Keratinocyte (primary cell): Measurements from ENCODE around the gene IL19. TPM values are rescaled to one million over a fixed set of nuclear protein-coding genes. Genes with fewer than 3 reads are reported as not detected.

Experiments used
- DNase-seq: peaks from one replicate; pipeline ENCODE4 v3.0.0-alpha.2; 2011; ENCODE audit warnings: low read depth, missing footprints, low spot score
- FAIRE-seq: peaks from 2 replicates; lab custom pipeline; 2011; peaks lifted over from hg19 to GRCh38; lab: Jason Lieb, UNC
- H2AFZ ChIP-seq: 2 replicates; pipeline ENCODE4 v1.6.0; 2012; ENCODE audit warnings: low read length, control low read depth, inconsistent platforms; ENCODE audit not compliant: control insufficient read depth
- H3K27ac ChIP-seq: 2 replicates; pipeline ENCODE4 v1.5.1; 2011; ENCODE audit warnings: low read length; ENCODE audit not compliant: control insufficient read depth, insufficient read depth
- H3K27me3 ChIP-seq: 3 replicates; pipeline ENCODE4 v1.6.0; 2011; ENCODE audit warnings: low read length; ENCODE audit not compliant: control insufficient read depth, insufficient read depth; ENCODE audit errors: extremely low read depth
- H3K36me3 ChIP-seq, 2 experiments: 2 replicates in 1 of 2; 3 replicates in 1 of 2; pipeline ENCODE4 v1.5.1; 2011; ENCODE audit warnings: low read length in 2 of 2, mild to moderate bottlenecking in 1 of 2; ENCODE audit not compliant: control insufficient read depth in 2 of 2, insufficient read depth in 2 of 2; ENCODE audit errors: extremely low read depth in 1 of 2
- H3K4me1 ChIP-seq: 3 replicates; pipeline ENCODE4 v1.5.1; 2011; ENCODE audit warnings: low read length; ENCODE audit not compliant: control insufficient read depth, insufficient read depth; ENCODE audit errors: extremely low read depth
- H3K4me2 ChIP-seq: 3 replicates; pipeline ENCODE4 v1.6.0; 2011; ENCODE audit warnings: low read depth, low read length; ENCODE audit not compliant: control insufficient read depth, insufficient read depth; ENCODE audit errors: extremely low read depth
- H3K4me3 ChIP-seq, 3 experiments: fragments of 200-600 bp in 1 of 3; sonication (generic) in 1 of 3; 2 replicates in 2 of 3; 3 replicates in 1 of 3; pipeline ENCODE4 v1.5.1; 2011 to 2016; ENCODE audit warnings: low read length in 3 of 3, mild to moderate bottlenecking in 3 of 3, control low read depth in 2 of 3, inconsistent platforms in 1 of 3, low read depth in 1 of 3, mixed read lengths in 1 of 3, mixed run types in 1 of 3, moderate library complexity in 1 of 3; ENCODE audit not compliant: control insufficient read depth in 2 of 3, insufficient read depth in 2 of 3; ENCODE audit errors: extremely low read depth in 1 of 3
- H3K79me2 ChIP-seq: 2 replicates; pipeline ENCODE4 v1.6.0; 2012; ENCODE audit warnings: low read length; ENCODE audit not compliant: control insufficient read depth, insufficient read depth
- H3K9ac ChIP-seq: 3 replicates; pipeline ENCODE4 v1.6.0; 2011; ENCODE audit warnings: low read length; ENCODE audit not compliant: control insufficient read depth, insufficient read depth; ENCODE audit errors: extremely low read depth
- H3K9me1 ChIP-seq: 3 replicates; pipeline ENCODE4 v1.6.0; 2011; ENCODE audit warnings: low read length; ENCODE audit not compliant: control insufficient read depth, insufficient read depth; ENCODE audit errors: extremely low read depth
- H3K9me3 ChIP-seq: 2 replicates; pipeline ENCODE4 v1.5.1; 2012; ENCODE audit warnings: low read depth, low read length; ENCODE audit not compliant: control insufficient read depth
- H4K20me1 ChIP-seq: 3 replicates; pipeline ENCODE4 v1.6.0; 2011; ENCODE audit warnings: low read length; ENCODE audit not compliant: control insufficient read depth, insufficient read depth; ENCODE audit errors: extremely low read depth
- CTCF ChIP-seq, 3 experiments: IDR thresholded peaks in 1 of 3; conservative IDR thresholded peaks in 1 of 3; optimal IDR thresholded peaks in 1 of 3; 2 replicates in 2 of 3; 3 replicates in 1 of 3; pipeline versions ENCODE3 to v1.5.1; 2011; ENCODE audit warnings: low read length in 3 of 3, mild to moderate bottlenecking in 3 of 3, moderate library complexity in 2 of 3, control low read depth in 1 of 3, inconsistent platforms in 1 of 3; ENCODE audit not compliant: insufficient read depth in 2 of 3; ENCODE audit errors: extremely low read depth in 1 of 3
- EZH2 ChIP-seq: IDR thresholded peaks from one replicate; pipeline ENCODE4 v1.6.1; 2012; ENCODE audit warnings: inconsistent platforms, mild to moderate bottlenecking, low read length, moderate library complexity
- dilution Hi-C: fragments of 300-500 bp; cut with MboI; formaldehyde crosslinking; loops from one replicate; pipeline ENCODE4 v1.7.0; 2020; ENCODE audit warnings: low sequenced_read_pairs; ENCODE audit not compliant: extremely low pct_ligation_motif_present
- polyA plus RNA-seq, 5 experiments: library from polyadenylated mRNA; depleted of rRNA in 3 of 5; stranded (reverse) in 3 of 5; stranded (forward) in 1 of 5; unstranded in 1 of 5; fragments of >200 nt; gene quantifications; 1 replicate in 1 of 5; 2 replicates in 3 of 5; 3 replicates in 1 of 5; pipeline versions ENCODE4 v1.2.1 to v1.2.3, GENCODE V29; 2011 to 2012; ENCODE audit warnings: missing spikeins in 2 of 5, low read depth in 1 of 5, low replicate concordance in 1 of 5

IL19 gene
- polyA plus RNA-seq, 1 donor (not counting 4 experiments of a cell fraction or from before 2014, with no cell fraction given), result not detected

- Histone ChIP-seq H3K4me1 (peaks cover 29% of the 10 kb centered on the region), H3K9me3 (no peaks in the 10 kb centered on the region), H4K20me1 (no peaks in the 10 kb centered on the region), H3K79me2 (no peaks in the 10 kb centered on the region), H3K9ac (no peak overlapping the region), H3K4me3 (no peak overlapping the region), H3K36me3 (no peaks in the 10 kb centered on the region), H3K27me3 (no peaks in the 10 kb centered on the region), H2AFZ (no peak overlapping the region), H3K9me1 (no peaks in the 10 kb centered on the region), H3K27ac (no peak overlapping the region), H3K4me2 (no peak overlapping the region)
- dilution Hi-C loops, result no loop called here
- FAIRE-seq (no peak), DNase-seq (no peak)
- TF ChIP-seq EZH2 (no peak), CTCF (optimal IDR thresholded peaks at IDR 0.05 in 1 of 3, IDR thresholded peaks at IDR 0.05 in 1 of 3, conservative IDR thresholded peaks at IDR 0.05 in 1 of 3; ENCODE audit: extremely low read depth in 1 of 3, insufficient read depth in 2 of 3, low read length in 3 of 3) (no peak)
Measured at GRCh38 chr1:206883876-206884275, 113.3 kb downstream of the IL19 start.

DNA sequence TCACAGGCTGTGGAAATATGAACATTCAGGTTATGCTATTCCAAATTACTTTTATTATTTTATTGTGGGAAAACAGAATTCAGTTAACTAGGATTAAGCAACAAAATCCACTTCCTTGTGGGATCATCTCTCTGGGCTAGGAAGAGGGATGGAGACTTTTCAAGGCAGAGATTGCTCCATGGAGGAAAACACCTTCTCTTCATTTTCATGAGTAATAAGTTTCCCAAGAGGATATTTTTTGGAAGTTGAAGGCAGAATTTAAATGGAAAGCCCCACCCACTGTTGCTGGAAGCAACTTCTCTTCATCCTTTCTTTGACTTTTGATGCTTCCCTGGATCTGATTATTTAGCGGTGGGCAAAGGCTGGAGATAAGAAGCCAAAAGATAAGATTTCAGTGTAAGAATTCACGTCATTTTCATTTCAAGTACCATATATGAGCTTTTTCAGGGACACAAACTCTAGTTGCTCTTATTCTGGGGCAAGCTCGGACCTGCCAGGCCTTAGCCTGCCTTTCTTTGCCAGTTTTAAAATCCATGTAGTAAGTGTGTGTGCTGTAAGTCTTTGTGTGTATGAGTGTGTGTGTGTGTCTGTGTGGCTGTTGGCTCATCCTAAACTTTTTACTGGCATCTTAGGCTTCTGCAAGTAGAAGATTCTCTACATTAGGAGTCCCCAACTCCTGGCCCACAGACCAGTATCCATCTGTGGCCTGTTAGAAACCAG, 114.9 kb downstream of the IL19 start:
- TF ChIP-seq EZH2, result no peak
- TF ChIP-seq CTCF (optimal IDR thresholded peaks at IDR 0.05 in 1 of 3, IDR thresholded peaks at IDR 0.05 in 1 of 3, conservative IDR thresholded peaks at IDR 0.05 in 1 of 3; ENCODE audit: extremely low read depth in 1 of 3, insufficient read depth in 2 of 3, low read length in 3 of 3), result no peak
- FAIRE-seq (peak; percentile 55), DNase-seq (no peak)
- dilution Hi-C loops, result no loop called here
- Histone ChIP-seq H3K36me3 (no peaks in the 10 kb centered on the region), H3K4me3 (peak overlapping the region in 1 of 3 experiments; percentile 0), H3K4me2 (peak overlapping the region; percentile 63), H3K79me2 (no peaks in the 10 kb centered on the region), H3K9me3 (no peaks in the 10 kb centered on the region), H3K9me1 (no peaks in the 10 kb centered on the region), H2AFZ (peak overlapping the region; percentile 24), H3K4me1 (peaks cover 44% of the 10 kb centered on the region), H3K27ac (peak overlapping the region; percentile 78), H3K9ac (peak overlapping the region; percentile 33), H4K20me1 (no peaks in the 10 kb centered on the region), H3K27me3 (no peaks in the 10 kb centered on the region)
